Measurements from ENCODE around the gene STAT2.
"Not testable (repeated sequence)": the region's sequence is repeated elsewhere in the genome, so short reads cannot be mapped to it uniquely, and the experiment has no call there.

The STAT2 gene

GRCh38 chr12:56361487-56362129 lies 1.7 kb upstream of the STAT2 start:
- DNase-seq = no peak

GRCh38 chr12:56358836-56359532 lies 923 bp downstream of the STAT2 start:
- no peak for DNase-seq

GRCh38 chr12:56351325-56351724 lies 8.6 kb downstream of the STAT2 start:
- no peak for DNase-seq

DNA sequence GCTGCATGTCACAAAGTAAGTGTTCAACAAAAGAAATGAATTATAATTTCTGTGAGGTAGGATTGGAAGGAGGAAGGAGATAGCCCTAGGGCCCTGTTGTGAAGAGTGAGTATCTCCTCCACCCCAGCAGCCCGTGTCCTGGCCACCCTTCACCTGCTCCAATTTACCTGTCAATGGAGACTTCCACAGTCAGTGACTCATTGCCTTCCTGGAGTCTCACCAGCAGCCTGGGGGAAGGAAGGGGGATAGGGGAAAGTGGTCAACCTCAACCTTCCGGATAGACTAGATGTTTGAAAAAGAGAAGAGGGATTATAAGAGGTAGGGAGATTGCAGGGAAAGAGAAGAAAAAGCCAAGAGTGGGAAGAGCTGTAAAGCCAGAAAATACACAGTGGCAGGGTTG lies 9.2 kb downstream of the STAT2 start:
- no peak for DNase-seq

DNA sequence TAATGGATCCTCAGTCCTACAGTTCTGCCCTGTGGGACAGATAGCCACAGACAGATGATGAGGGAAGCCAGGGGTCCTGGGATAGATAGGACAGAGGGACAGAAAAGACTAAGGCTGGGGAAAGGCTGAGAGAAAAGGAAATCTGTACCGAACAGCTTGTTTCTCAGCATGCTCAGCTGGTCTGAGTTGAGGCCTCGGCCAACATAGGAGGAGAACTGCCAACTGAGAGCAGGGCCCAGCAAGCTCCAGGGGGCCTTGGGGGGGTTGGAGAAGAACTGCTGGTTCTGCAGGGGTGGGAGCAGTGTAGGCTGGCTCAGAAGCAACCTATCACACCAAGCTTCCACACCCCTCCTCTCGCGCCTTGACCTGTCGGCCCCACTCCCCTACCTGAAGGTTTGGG lies 11.1 kb downstream of the STAT2 start:
- no peak for DNase-seq

DNA sequence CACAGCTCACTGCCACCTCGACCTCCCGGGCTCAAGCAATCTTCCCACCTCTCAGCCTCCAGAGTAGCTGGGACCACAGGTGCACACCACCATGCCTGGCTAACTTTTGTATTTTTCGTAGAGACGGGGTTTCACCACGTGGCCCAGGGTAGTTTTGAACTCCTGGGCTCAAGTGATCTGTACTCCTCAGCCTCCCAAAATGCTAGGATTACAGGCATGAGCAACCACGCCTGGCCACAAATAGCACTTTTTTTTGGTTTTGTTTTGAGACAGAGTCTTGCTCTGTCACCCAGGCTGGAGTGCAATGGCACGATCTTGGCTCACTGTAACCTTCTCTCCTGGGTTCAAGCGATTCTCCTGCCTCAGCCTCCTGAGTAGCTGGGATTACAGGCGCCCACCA lies 12.7 kb downstream of the STAT2 start:
- DNase-seq = not testable (repeated sequence)

GRCh38 chr12:56346675-56347074 lies 13.2 kb downstream of the STAT2 start:
- peak; percentile 8 for DNase-seq

GRCh38 chr12:56342290-56342689 lies 17.6 kb downstream of the STAT2 start:
- not testable (repeated sequence) for DNase-seq

- DNase-seq = no peak
These were observed 18.3 kb downstream of the STAT2 start for GRCh38 chr12:56341616-56342015.

- no peak for DNase-seq
These were observed 20.8 kb downstream of the STAT2 start for GRCh38 chr12:56339158-56339422.

DNA sequence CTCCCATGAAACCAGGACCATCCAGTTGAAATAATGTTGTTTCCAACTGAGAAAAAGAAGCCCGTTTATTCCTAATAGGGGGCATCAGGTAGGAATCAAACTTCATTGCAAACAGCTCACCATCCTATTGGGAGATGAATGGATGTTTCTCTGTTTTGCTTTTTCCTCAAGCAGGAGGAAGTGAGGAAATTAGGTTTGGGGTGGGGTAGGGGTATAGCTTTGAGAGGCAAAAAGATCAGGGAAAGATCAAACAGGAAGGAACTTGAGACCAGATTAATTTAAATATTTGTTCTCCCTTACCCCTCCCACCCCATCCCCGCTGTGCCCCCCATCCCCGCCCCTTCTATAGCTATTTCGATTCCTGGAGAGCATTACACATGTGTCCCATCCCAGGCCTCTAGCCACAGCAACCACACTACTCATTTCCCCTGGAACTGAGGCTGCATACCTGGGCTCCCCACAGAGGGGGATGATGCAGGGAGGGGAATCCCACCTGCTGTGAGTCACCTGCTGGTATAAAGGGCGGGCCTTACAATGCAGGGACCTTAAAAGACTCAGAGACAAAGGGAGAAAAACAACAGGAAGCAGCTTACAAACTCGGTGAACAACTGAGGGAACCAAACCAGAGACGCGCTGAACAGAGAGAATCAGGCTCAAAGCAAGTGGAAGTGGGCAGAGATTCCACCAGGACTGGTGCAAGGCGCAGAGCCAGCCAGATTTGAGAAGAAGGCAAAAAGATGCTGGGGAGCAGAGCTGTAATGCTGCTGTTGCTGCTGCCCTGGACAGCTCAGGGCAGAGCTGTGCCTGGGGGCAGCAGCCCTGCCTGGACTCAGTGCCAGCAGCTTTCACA lies 21.4 kb downstream of the STAT2 start, which contains the start of gene IL23A:
Gene IL23A, plus strand, starts transcription at position 577 of the 850 bp plus-strand sequence. Its CDS starts 161 bp downstream, at position 738.
- peak; percentile 79 for DNase-seq

DNA sequence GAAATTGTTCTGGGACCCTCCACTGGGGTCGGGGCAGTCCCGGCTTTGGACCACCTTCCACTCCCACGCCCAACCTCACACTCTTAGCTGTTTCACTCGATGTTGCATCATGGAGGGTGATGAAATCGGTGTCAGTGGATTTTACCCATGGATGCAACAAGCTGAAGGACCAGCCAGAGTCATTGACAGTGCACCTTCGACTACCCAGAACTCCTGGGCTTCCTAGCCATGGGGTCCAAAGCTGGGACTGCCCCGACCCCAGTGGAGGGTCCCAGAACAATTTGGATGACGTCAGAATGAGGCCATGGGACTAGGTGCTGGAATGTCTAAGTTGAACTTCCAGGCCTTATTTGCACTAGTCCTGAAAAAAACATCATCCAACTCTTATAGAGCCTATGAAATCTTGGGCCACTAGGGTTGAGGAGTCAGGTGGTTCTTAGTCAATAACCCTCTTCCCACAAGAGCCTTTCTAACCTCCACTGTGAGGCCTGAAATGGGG lies 22.1 kb downstream of the STAT2 start:
- no peak for DNase-seq

DNA sequence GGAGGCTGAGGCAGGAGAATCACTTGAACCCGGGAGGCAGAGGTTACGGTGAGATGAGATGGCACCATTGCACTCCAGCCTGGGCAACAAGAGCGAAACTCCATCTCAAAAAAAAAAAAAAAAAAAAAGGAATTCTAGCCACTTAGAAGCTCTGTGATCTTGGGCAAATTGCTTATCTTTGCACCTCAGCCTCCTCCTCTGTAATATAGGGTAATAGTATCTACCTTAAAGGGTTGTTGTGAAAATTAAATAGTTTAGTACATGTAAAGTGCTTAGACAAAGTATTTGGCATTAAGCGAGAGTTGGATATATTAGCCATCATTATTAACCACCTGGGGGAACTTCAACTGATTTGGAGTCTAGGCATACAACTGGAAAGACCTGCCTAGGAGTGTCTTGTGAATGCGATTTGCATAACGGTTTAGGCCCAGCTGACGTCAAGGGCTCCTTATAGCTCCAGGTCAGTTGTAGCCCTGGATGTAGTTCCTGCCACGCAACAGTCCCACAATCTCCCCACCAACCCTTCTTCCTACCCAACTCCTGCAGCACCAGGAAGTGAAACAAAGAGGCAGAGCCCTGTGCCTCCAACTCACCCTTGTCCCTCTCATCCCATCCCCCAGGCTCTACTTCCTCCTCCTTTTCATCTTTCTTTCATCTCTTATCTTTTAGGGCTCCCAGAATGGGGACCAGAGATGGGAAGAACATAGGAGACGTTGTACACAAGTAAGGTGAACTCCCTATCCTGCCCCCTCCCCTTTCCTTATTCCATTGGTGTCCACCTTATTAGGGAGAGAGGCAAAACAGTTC lies 23.3 kb downstream of the STAT2 start:
- no peak for DNase-seq

GRCh38 chr12:56335527-56335926 lies 24.4 kb downstream of the STAT2 start:
- DNase-seq = not testable (repeated sequence)

DNA sequence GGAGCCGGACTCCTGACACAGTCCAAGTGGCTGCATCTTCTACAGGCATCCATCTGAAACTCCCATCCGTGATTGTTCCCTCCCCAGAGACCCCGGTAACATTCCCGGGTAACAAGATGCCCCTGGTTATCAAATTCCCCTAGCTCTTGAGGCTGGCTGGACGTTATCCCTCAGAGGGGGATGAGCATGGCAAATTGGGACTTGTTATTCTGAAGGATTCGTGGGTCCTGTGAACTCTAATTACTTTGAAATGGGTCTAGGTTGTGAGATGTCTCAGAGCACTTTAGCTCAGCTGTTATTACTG lies 25.5 kb downstream of the STAT2 start:
- no peak for DNase-seq

- peak; percentile 90 for DNase-seq
These were observed 26.0 kb downstream of the STAT2 start, which contains the start of gene PAN2 for GRCh38 chr12:56333679-56334489. Gene PAN2, minus strand, starts transcription at chr12:56334000. Its CDS starts 906 bp downstream, at chr12:56333094.

- DNase-seq = no peak
These were observed 26.7 kb downstream of the STAT2 start for GRCh38 chr12:56333197-56333678.

DNA sequence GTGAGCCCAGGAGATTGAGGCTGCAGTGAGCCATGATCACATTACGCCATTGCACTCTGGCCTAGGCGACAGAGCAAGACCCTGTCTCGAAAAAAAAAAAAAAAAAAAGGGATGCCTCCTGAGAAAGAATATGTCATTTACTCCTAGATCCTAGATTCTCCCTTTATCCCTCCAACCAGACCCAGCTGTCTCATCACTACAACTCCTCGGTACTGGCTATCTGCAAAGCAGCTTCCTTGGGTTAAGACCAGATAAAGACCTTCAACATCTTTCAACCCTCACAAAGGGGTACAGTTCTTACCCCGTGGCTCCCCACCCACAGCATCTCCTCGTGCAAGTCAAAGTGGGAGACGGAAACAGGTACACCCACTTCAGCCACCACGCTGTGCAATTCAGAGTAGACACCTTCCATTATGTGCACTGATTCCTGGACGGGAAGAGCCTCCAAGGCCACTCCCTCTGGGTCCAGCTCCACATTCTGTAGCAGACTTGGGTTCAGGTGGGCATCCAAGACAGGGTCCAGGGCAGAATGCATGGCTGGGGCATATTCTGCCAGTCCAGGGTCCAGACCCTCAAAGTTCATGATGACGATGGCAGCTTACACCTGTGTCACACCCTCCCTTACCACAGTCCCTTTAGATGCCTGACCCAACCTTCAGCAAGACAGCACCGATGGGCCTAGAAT lies 27.3 kb downstream of the STAT2 start:
- no peak for DNase-seq

DNA sequence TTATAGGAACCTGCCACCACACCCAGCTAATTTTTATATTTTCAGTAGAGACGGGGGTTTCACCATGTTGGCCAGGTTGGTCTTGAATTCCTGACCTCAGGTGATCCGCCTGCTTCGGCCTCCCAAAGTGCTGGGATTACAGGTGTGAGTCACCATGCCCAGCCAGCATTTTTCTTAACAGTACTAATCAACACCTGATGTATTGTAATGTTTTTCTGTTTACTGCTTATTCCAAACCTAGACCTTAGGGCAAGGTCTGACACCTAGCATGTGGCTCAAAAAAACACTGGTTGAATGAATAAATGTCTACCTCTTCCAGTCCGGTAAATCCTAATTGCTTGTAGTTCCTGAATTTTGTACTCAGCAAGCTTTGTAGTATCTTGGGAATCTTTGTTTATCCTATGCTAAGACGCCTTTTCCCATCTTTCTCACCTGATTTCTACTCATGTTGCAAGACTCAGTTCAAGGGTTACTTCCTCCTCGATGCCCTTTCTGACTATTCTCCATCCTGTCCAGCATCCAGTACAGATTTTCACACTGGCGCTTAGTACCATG lies 28.9 kb downstream of the STAT2 start:
- DNase-seq = no peak

DNA sequence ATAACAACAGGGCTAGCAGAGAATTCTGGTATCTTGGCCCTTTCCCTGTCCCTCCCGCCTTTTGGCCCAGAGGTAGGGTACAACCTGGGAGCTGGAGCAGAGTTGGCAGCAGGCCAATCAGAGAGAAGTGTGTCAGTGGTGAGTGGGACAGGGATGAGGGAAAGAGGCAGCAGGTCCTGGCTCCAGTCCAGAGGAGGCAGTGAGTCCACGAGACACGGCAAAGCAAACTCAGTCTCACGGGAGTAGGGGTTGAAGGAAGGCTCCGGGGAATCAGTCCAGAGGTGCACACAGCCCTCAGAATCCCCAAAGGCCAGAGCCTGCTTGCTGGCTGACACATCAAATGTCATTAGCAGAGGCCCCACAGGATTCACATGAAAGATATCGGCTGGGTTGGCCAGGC lies 33.4 kb downstream of the STAT2 start:
- DNase-seq = no peak

GRCh38 chr12:56326126-56326525 lies 33.8 kb downstream of the STAT2 start:
- no peak for DNase-seq

Measured in activated gamma-delta T cell treated with Interleukin-2 at 50 U/mL for 16 hours (primary cell).